Measurements from ENCODE around the gene ARMC9.

ARMC9 gene

DNA sequence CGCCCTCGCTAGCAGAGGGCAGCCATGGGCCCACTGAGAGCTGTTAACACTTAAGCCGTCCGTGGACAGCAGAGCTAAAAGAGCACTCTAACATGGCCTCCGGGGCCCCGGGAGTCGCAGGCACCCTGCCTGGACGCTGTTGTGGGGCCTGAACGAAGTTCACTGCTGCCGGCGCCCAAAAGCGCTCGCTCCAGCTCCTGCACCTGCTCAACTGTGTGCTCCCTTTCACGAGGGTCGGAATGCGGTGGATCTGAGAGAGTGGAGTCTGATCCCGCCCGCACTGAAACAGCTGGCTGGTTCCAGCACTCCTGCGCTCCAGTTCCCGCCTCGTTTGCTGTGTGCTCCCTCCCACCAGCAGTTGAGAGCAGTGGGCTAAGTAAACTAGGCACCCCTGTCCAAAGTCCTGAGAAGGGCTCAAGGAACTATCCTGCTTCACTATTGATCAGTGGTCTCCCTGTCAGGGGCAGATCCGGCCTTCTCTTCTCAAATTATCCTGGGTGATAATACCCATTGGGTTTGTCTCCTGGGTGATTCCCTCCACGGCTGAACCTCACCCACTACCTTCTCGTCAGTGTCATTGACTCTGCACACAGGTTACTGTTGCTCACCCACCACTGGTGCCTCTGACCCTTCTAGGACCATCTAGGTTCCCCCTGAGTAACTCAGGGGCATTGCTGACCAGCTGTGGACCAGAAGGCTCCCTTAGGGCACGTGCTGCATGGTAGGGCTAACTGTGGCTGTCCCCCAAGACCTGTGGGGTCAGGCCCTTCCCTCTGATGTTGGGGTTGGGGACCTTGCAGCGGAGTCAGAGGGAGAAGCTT is 220.6 kb downstream of the ARMC9 start:
- no peak for DNase-seq (ENCODE audit: extremely low read depth, insufficient read length)
- TF ChIP-seq, protein P1, sequence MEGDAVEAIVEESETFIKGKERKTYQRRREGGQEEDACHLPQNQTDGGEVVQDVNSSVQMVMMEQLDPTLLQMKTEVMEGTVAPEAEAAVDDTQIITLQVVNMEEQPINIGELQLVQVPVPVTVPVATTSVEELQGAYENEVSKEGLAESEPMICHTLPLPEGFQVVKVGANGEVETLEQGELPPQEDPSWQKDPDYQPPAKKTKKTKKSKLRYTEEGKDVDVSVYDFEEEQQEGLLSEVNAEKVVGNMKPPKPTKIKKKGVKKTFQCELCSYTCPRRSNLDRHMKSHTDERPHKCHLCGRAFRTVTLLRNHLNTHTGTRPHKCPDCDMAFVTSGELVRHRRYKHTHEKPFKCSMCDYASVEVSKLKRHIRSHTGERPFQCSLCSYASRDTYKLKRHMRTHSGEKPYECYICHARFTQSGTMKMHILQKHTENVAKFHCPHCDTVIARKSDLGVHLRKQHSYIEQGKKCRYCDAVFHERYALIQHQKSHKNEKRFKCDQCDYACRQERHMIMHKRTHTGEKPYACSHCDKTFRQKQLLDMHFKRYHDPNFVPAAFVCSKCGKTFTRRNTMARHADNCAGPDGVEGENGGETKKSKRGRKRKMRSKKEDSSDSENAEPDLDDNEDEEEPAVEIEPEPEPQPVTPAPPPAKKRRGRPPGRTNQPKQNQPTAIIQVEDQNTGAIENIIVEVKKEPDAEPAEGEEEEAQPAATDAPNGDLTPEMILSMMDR (IDR thresholded peaks at IDR 0.05; ENCODE audit: insufficient read depth, low read length, poor library complexity, severe bottlenecking) = no peak
- Histone ChIP-seq H3K36me3 (ENCODE audit: control insufficient read depth, insufficient read depth, low read length) (no peaks in the 10 kb centered on the region), H3K27me3 (replicated peaks; ENCODE audit: control insufficient read depth, insufficient read depth, low read length) (no peaks in the 10 kb centered on the region), H3K4me3 (replicated peaks; ENCODE audit: low read depth, low read length) (no peak overlapping the region)

DNA sequence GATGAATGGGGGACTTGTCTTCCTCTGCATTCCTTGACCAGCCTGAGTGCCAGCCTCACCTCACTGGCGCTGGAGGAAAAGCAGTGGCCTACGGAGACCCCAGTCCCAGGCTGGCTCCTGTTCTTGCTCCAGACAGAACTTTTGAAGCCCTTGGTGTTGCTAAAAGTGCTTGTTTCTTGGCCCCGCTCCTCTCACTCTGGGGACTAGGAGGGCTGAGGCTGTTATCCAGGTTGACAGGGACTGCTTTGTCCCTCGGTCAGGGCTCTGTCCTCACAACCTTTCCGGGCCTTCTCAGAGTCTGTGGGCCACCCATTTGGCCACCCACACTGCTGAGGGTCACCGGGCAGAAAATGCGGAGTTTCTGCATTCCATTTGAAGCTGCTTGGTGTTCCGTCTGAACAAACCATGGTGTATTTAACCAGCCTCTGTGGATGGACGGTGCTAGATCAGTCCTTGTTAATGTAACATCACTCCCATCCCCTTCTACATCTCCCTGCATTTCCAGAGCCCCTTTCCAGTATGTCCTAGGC is 222.7 kb downstream of the ARMC9 start:
- DNase-seq (ENCODE audit: extremely low read depth, insufficient read length) = no peak
- H3K4me3 ChIP-seq (replicated peaks; ENCODE audit: low read depth, low read length) = no peak overlapping the region
- no peaks in the 10 kb centered on the region for H3K27me3 ChIP-seq (replicated peaks; ENCODE audit: control insufficient read depth, insufficient read depth, low read length)
- H3K36me3 ChIP-seq (ENCODE audit: control insufficient read depth, insufficient read depth, low read length) = no peaks in the 10 kb centered on the region
- TF ChIP-seq, protein P1 (IDR thresholded peaks at IDR 0.05; ENCODE audit: insufficient read depth, low read length, poor library complexity, severe bottlenecking) = no peak

DNA sequence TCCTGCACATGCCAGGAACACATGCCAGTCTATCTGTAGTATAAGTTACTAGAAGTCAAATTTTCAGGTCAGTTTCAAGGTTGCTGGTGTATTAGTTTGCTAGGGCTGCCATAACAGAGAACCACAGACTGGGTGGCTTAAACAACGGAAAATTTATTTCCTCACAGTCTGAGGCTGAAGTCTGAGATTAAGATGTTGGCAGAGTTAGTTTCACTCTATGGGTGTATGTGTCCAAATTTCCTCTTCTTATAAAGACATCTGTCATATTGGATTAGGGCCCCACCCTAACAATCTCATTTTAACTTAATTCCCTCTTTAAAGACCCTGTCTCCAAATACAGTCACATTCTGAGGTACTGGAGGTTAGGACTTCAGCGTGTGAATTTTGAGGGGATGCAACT is 223.6 kb downstream of the ARMC9 start:
- TF ChIP-seq, protein P1 (IDR thresholded peaks at IDR 0.05; ENCODE audit: insufficient read depth, low read length, poor library complexity, severe bottlenecking) = no peak
- DNase-seq (ENCODE audit: extremely low read depth, insufficient read length) = no peak
- Histone ChIP-seq H3K27me3 (replicated peaks; ENCODE audit: control insufficient read depth, insufficient read depth, low read length) (no peaks in the 10 kb centered on the region), H3K36me3 (ENCODE audit: control insufficient read depth, insufficient read depth, low read length) (no peaks in the 10 kb centered on the region), H3K4me3 (replicated peaks; ENCODE audit: low read depth, low read length) (no peak overlapping the region)

DNA sequence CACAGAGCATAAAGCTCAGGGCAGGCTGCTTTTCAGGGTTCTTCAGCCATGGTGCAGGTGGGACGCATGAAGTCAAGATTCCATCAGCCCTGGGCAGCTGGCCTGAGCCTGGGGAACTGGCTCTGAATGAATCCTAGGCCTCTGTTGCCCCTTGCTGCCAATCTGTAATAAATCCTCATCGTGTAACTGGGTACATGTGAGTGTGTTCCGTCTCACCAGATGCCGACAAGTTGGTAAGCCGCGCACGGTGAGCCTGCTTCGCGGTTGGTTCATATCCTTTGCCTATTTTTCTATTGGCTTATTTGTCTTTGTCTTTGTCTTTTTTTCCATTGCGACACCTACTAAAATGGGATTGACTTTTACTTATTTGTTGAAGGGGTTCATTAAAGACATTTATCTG is 224.7 kb downstream of the ARMC9 start:
- TF ChIP-seq, protein P1 (IDR thresholded peaks at IDR 0.05; ENCODE audit: insufficient read depth, low read length, poor library complexity, severe bottlenecking) = no peak
- H3K27me3 ChIP-seq (replicated peaks; ENCODE audit: control insufficient read depth, insufficient read depth, low read length) = no peaks in the 10 kb centered on the region
- no peaks in the 10 kb centered on the region for H3K36me3 ChIP-seq (ENCODE audit: control insufficient read depth, insufficient read depth, low read length)
- DNase-seq (ENCODE audit: extremely low read depth, insufficient read length) = no peak
- H3K4me3 ChIP-seq (replicated peaks; ENCODE audit: low read depth, low read length) = no peak overlapping the region

All from GM06990 (cell line).